HG03135 (cell line): ENCODE results near the gene FCGR1A.

Experiments used
- ATAC-seq: cut with Tn5 transposase; IDR thresholded peaks from one replicate; pipeline ENCODE4 v1.9.1; 2021; ENCODE audit warnings: mild to moderate bottlenecking, moderate library complexity; ENCODE audit not compliant: unreplicated experiment

Gene FCGR1A

GRCh38 chr1:149831764-149832315 lies 49.3 kb downstream of the FCGR1A start:
- ATAC-seq: peak; percentile 12

GRCh38 chr1:149832316-149833126 lies 50.0 kb downstream of the FCGR1A start:
- peak; percentile 65 for ATAC-seq

GRCh38 chr1:149833144-149833543 lies 50.6 kb downstream of the FCGR1A start:
- ATAC-seq: peak; percentile 11

GRCh38 chr1:149841149-149841548 lies 58.7 kb downstream of the FCGR1A start:
- ATAC-seq: peak; percentile 28
